ENCODE data around the gene DTNB. TPM values are rescaled to one million over a fixed set of nuclear protein-coding genes. Genes with fewer than 3 reads are reported as not detected.
"Not testable (repeated sequence)": the region's sequence is repeated elsewhere in the genome, so short reads cannot be mapped to it uniquely, and the experiment has no call there.

The DTNB gene
- total RNA-seq, 1 donor from 2014 or later, result 2.9 TPM

DNA sequence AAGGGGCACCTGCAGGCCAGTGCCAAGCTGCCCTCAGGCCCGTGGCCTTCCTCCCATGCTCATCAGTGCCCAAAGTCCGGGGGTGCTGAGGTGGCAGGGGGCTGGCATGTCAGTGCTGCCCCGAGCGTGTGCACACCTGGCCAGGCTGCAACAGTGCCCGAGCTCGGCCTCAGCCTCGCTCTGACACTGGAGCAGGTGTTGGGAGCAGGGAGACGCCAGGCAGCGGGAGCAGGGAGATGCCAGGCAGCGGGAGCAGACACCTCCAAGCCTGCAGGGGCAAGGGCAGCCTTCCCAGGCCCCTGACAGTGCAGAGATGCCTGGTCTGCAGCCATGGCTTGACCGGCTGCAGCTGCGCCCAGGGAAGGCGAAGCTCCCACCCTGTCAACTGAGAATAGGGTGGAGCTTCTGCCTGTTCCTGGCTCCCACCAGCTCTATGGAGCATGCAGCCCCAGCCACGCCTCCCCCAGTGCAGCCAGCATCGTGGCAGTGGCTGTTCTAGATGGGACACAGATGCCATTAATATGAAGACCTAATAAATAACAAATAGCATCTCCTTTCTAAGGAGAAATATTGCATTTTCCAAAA lies 82.4 kb downstream of the DTNB start:
- no peak for DNase-seq (ENCODE audit: low read depth)

- no peak for DNase-seq (ENCODE audit: low read depth)
Measured at GRCh38 chr2:25589676-25590205, 83.6 kb downstream of the DTNB start.

DNA sequence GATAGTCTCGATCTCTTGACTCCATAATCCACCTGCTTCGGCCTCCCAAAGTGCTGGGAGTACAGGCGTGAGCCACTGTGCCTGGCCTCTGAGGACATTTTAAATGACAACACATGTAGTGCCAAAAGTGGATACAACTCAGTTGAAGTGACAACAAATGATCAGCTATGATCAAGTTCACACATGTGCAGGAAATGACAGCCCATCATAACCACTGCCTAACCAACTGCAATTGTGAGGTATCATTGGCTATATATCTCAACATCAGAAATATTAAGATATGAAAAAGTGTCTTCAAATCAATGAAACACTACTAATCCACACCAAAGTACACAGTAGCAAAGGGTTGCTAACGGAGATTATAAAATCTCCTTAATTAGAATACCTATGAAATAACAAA lies 84.8 kb downstream of the DTNB start:
- DNase-seq (ENCODE audit: low read depth), result no peak

DNA sequence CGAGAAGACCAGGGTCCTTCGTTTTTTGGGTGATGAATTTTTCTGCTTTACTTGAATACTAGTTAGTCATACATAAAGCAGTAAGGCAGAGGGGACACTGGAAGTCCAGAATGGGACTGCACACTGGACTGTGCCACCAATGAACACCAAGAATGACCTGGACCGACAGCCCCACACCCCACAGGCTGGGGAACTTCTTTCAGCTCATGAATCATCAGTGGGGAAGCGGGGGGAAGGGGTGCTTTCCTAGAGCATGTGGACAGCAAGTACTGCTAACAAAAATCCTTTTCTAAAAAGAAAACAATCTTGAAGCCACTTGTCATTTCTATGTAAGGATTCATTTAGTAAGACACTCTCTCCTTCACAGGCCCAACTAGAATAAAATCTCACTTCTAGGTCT lies 86.0 kb downstream of the DTNB start:
- peak; percentile 57 for DNase-seq (ENCODE audit: low read depth)

DNA sequence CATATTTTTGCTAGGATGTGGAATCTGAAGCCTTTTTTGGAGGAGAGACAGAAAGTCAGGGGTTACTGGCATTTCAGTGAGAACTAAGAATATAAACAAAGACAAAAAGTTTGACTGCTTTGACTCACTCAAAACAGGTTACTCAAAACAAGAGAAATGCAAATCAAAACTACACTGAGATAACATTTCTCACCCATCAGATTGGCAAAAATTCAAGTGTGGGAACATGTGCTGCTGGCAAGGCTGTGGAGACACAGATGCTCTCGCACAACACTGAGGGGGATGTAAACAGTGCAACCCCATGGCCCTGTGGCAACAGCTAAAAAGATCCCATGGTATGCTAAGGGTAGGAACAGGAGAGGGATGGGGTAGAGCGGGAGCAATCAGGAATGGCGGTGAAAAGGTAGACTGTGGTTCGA lies 86.6 kb downstream of the DTNB start:
- no peak for DNase-seq (ENCODE audit: low read depth)

GRCh38 chr2:25585189-25585588 lies 88.2 kb downstream of the DTNB start:
- DNase-seq (ENCODE audit: low read depth), result no peak

DNA sequence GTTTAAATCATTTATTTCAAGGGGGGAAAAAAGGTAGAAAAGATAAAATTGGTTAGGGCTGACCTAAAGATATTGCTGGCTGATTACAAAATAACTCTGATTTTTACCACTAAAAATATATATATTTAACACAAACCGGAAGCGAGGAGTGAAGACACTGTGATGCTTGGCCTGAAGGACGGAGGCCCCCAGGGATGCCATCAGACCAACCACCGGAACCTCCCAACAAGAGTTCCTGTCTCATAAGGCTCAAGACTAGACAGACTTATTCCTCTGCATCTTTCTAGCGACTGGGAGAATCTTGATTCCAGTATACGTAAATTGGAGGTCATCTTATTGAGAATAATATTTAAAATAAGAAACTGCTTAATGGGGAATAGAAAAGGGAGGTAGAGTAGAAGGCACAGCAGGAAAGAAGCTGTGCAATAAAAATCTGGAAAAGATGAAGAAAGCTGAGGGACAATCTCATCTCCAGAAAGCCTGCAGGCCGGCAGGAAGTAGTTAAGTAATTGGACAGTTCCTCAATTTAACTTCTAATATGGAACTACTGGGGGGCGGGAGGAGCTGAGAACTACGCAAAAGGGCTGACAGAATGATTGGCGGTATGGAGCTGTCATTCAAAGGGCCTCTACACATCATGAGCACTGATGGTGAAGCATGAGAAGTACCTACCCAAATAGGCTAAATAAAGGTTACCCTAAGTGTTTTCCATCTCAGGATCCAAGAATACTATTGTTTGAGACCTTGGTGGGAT lies 91.1 kb downstream of the DTNB start:
- no peak for DNase-seq (ENCODE audit: low read depth)

DNA sequence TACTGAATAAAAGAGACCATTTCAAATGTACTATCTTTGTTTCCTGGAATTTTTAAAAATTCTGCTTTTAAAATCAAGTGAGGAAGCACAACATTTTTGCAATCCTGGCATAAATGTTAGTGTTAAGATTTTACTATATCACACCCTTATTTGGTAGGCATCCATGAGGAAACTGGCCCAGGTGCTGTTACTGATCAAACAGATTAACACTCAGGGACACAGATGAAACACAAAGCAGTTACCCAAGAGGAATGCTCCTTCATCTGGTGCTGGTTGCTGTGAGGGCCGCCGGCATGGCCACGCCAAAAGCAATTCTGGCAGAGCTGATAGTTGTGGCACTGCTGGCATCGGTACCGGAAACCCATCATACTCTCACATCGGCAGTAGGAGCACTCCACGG lies 96.8 kb downstream of the DTNB start:
- DNase-seq (ENCODE audit: low read depth), result no peak

GRCh38 chr2:25572638-25573037 lies 100.7 kb downstream of the DTNB start:
- no peak for DNase-seq (ENCODE audit: low read depth)

- no peak for DNase-seq (ENCODE audit: low read depth)
Measured at GRCh38 chr2:25570161-25570845, 103.1 kb downstream of the DTNB start.

- DNase-seq (ENCODE audit: low read depth), result peak; percentile 48
Measured at GRCh38 chr2:25567406-25567805, 106.0 kb downstream of the DTNB start.

- no peak for DNase-seq (ENCODE audit: low read depth)
Measured at GRCh38 chr2:25566694-25567093, 106.7 kb downstream of the DTNB start.

- no peak for DNase-seq (ENCODE audit: low read depth)
Measured at GRCh38 chr2:25566094-25566493, 107.3 kb downstream of the DTNB start.

DNA sequence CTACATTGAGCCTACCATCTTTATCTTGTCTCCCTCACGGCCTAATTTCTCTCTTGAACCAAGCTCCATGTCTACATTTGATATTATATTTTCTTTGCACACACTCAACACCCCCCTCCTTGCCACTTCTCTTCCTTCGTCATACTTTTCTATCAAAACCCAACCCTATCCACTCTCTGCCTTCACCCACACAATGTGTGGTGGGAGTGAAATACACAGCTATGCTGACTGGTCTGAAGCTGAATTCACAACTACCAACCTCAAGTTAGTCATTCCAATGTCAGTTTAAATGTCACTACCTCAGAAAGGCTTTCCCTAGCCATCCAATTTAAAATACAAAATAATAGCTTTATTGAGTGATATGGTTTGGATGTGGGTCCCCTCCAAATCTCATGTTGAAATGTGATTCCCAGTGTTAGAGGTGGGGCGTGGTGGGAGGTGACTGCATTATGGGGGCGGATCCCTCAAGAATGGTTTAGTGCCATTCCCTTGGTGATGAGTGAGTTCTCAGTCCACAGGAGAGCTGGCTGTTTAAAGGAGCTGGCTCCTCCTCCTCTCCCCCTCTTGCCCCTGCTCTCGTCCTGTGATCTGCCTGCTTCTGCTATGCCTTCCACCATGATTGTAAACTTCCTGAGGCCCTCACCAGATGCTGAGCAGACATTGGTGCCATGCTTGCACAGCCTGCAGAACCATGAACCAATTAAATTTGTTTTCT lies 112.1 kb downstream of the DTNB start:
- no peak for DNase-seq (ENCODE audit: low read depth)

DNA sequence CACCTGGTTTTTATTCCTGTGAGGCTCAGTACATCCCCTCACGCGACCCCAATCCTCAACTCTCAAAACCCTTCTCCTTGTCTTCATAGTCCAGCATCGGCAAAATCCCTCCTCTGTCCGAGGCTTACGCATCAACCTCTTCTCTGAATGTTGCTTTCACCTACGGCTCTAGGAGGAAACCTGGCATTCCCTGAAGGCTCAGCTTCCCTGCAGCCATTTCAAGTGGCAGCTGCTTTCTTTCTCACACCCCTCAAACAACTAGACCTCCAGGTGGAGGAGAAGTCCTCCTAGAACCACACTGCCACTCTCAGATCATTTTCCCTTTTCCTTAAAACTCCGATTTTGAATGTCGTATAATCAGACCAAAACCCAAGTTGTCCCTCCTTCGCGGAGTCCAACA lies 114.2 kb downstream of the DTNB start:
- no peak for DNase-seq (ENCODE audit: low read depth)

DNA sequence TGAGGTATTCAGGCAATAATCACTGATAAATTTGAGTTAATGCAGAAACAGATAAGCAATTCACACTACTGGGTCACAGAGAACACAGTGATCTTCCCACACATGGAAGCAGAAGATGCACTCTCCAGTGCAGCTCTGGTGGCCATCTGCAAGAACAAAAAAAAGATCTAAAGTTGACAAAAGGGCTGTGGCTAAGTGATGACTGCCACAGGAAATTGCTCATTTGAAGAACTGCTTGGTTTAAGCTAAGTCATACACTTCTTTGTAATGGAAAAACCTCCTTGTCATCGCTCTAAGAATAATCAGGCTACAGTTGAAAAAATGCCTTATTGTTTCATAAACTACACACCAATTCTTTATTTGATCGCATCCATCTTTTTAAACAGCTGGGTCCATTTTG lies 115.1 kb downstream of the DTNB start:
- DNase-seq (ENCODE audit: low read depth), result peak; percentile 12

DNA sequence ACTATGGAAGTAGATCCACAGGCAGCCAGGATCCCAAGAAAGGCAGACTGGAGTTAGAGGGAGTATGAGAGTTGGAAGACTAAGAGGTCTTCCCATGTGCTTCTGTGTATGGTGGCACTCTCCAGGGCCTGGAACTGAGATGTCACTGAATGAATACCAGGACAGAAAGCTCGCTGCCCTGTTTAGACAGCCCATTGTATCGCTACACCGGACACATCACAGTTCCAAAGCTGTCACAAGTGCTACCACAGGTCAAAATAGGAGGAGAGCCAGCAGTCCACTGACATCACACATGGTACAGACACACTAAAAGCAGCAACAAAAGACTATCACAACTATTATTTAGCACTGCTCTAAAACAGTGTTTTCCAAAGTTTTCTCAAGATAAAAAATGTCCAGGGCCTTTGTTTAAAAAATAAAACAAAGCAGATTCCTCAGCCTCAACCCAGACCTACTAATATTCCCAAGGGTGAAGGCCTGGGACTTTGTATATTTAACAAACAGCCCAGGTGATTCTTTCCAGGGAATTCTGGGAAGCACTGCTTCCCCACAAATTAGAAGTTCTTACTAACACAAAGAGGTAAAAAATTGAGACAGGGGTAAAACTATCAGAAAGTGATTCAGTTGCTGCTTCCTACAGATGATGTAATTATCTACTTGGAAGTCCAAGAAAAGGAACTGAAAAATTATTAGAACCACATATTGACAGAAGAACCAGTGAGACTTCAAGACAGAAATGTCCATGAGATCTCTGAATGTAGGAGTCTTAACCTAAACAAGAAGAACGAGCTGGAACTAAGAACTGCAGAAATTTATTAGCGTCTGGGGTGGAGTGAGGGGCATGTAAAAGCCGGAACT lies 116.0 kb downstream of the DTNB start:
- no peak for DNase-seq (ENCODE audit: low read depth)

GRCh38 chr2:25552318-25552717 lies 121.1 kb downstream of the DTNB start:
- no peak for DNase-seq (ENCODE audit: low read depth)

- no peak for DNase-seq (ENCODE audit: low read depth)
Measured at GRCh38 chr2:25551316-25551715, 122.1 kb downstream of the DTNB start.

DNA sequence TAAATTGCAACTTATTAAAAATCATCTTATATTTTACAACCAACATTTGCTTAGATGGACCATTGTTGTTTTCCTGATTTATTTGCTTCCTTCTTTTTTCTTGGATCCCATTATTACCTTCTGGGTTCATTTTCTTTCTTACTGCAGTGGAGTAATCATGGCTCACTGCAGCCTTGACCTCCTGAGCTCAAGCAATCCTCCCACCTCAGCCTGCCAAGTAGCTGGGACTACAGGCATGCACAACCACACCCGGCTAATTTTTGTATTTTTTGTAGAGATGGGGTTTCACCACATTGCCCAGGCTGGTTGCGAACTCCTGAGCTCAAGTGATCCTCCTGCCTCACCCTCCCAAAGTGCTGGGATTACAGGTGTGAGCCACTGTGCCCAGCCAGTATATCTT lies 123.8 kb downstream of the DTNB start:
- not testable (repeated sequence) for DNase-seq (ENCODE audit: low read depth)

DNA sequence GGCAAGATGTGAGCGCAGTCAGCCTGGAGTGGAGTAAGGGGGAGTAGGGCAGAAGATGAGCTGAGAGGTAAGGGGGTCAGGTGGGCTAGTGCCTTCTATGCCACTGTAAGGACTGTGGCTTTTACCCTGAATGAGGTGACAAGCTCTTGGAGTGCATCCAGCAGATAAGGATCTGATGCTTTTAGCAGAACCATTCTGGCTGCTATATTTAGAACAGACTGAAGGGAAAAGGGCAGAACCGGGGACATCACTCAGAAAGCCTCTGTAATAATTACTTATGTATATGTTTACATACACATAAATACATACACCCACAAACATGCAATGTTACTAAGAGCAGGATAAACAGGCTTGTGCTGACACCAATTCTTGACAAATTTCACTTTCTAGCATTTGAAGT lies 124.8 kb downstream of the DTNB start:
- no peak for DNase-seq (ENCODE audit: low read depth)
